Duodenal mucosa (tissue), 2 donors: Measurements from ENCODE around the gene SYTL5.

Experiments
- H3K27ac ChIP-seq: one replicate; pipeline ENCODE4 v1.7.0; 2013; ENCODE audit warnings: low read depth, low read length
- H3K27me3 ChIP-seq, 2 donors: one replicate each; pipeline ENCODE4 v1.7.0; 2013; ENCODE audit warnings: low read length in 2 of 2, control low read depth in 1 of 2; ENCODE audit not compliant: insufficient read depth in 2 of 2, control insufficient read depth in 1 of 2
- H3K36me3 ChIP-seq, 2 donors: one replicate each; pipeline ENCODE4 v1.7.0; 2013; ENCODE audit warnings: low read length in 2 of 2, control low read depth in 1 of 2; ENCODE audit not compliant: insufficient read depth in 2 of 2, control insufficient read depth in 1 of 2
- H3K4me1 ChIP-seq, 2 donors: one replicate each; pipeline ENCODE4 v1.7.0; 2013; ENCODE audit warnings: low read length in 2 of 2, control low read depth in 1 of 2; ENCODE audit not compliant: insufficient read depth in 2 of 2, control insufficient read depth in 1 of 2
- H3K4me3 ChIP-seq, 2 donors: one replicate each; pipeline ENCODE4 v1.7.0; 2013; ENCODE audit warnings: low read length in 2 of 2, low read depth in 1 of 2
- H3K9ac ChIP-seq, 2 donors: one replicate each; pipeline ENCODE4 v1.7.0; 2013; ENCODE audit warnings: low read length in 2 of 2, low read depth in 1 of 2
- H3K9me3 ChIP-seq, 2 donors: one replicate each; pipeline ENCODE4 v1.7.0; 2013; ENCODE audit warnings: low read length in 2 of 2, control low read depth in 1 of 2; ENCODE audit not compliant: control insufficient read depth in 1 of 2

Gene SYTL5

DNA sequence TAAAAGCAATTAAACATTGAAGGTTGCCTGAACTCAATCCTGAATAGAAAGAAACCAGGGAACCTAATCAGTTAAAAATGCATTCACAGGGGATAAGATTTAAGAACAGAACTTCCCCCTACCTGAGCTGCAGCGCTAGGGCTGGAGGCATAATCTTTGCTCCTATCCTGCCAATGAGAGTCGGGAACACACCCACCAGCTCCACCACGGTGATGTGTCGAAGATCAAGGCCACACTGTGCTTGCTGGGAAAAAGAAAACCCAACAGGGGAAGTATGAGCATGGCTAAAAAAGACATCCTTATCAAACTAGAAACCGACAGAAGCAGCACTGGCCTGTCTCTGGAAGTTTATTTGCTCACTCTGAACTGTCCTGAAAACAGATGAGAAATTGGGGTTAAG, 148.0 kb downstream of the SYTL5 start:
- H3K9ac ChIP-seq: no peak overlapping the region
- no peaks in the 10 kb centered on the region for H3K27me3 ChIP-seq
- H3K36me3 ChIP-seq: no peaks in the 10 kb centered on the region
- H3K27ac ChIP-seq: no peak overlapping the region
- no peaks in the 10 kb centered on the region for H3K9me3 ChIP-seq
- H3K4me1 ChIP-seq: no peaks in the 10 kb centered on the region
- H3K4me3 ChIP-seq: no peak overlapping the region

DNA sequence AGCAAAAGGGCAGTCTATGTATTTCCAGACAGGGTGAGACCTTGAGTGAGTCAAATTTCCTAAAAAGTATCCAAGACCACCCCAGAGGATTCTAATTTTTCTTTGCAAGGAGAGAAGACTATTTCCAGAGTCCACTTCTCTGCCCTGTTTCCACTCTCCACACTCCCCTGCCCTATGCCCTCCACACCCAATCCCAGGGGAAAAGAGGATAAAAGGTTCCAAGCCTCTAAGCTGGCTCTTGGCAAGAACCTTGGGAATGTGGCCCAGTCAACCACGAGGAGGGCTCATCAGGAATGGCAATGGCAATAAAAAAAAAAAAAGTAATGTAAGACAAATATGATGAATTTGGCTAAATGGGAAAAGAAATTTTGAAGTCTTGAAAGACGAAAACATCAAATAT, 148.5 kb downstream of the SYTL5 start:
- H3K27ac ChIP-seq: no peak overlapping the region
- H3K36me3 ChIP-seq: no peaks in the 10 kb centered on the region
- H3K9me3 ChIP-seq: no peaks in the 10 kb centered on the region
- H3K4me1 ChIP-seq: no peaks in the 10 kb centered on the region
- H3K9ac ChIP-seq: no peak overlapping the region
- no peak overlapping the region for H3K4me3 ChIP-seq
- H3K27me3 ChIP-seq: no peaks in the 10 kb centered on the region

- Histone ChIP-seq H3K4me3 (no peak overlapping the region), H3K4me1 (no peaks in the 10 kb centered on the region), H3K27ac (no peak overlapping the region), H3K9ac (no peak overlapping the region), H3K36me3 (no peaks in the 10 kb centered on the region), H3K27me3 (no peaks in the 10 kb centered on the region), H3K9me3 (no peaks in the 10 kb centered on the region)
These were observed 150.5 kb downstream of the SYTL5 start for GRCh38 chrX:38156838-38157237.

DNA sequence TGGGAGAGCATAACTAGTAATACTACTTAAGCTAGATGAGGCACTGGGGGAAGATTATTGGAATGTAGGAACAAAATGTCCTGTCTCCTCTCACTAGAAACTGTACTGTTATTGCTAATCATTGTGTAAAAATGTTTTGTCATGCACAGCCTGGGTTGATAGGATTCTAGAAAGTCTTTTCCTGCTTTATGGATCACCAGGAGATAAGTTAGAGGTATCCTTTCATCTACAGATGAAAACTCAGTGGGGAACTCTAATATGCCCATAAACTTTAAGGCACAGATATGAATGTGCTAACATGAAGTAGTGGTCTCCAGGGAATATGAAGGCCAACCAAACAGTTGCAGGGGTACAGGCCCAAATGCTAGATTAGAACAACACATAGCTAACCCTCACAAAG, 156.8 kb downstream of the SYTL5 start:
- Histone ChIP-seq H3K27me3 (no peaks in the 10 kb centered on the region), H3K27ac (no peak overlapping the region), H3K9me3 (no peaks in the 10 kb centered on the region), H3K36me3 (no peaks in the 10 kb centered on the region), H3K4me1 (no peaks in the 10 kb centered on the region), H3K9ac (no peak overlapping the region), H3K4me3 (no peak overlapping the region)

DNA sequence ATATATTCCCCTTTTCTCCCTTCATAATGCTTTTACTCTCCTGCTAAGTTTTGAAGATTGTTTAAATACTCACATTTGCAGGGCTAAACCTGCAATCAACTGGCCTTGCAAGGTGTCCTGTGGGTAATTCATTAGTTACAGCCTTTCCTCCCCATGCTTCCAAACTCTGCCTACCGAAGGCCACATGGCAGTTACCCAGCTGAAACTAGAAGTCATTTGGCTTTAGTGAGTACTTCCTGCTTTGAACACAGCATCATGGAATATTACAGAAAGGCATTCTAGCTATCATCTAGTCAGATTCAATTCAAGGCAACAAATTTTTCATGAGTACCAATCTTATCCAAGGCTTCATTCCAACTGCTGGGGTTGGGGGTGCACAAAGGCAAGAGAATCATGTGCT, 158.7 kb downstream of the SYTL5 start:
- Histone ChIP-seq H3K27ac (no peak overlapping the region), H3K4me3 (no peak overlapping the region), H3K36me3 (no peaks in the 10 kb centered on the region), H3K27me3 (no peaks in the 10 kb centered on the region), H3K9ac (no peak overlapping the region), H3K4me1 (no peaks in the 10 kb centered on the region), H3K9me3 (no peaks in the 10 kb centered on the region)

- H3K4me1 ChIP-seq: no peaks in the 10 kb centered on the region
- H3K9me3 ChIP-seq: no peaks in the 10 kb centered on the region
- H3K4me3 ChIP-seq: no peak overlapping the region
These were observed 160.2 kb downstream of the SYTL5 start for GRCh38 chrX:38166478-38167083.

GRCh38 chrX:38170556-38170955, 164.2 kb downstream of the SYTL5 start:
- Histone ChIP-seq H3K36me3 (no peaks in the 10 kb centered on the region), H3K9me3 (no peaks in the 10 kb centered on the region), H3K4me3 (no peak overlapping the region), H3K27ac (no peak overlapping the region), H3K9ac (no peak overlapping the region), H3K27me3 (no peaks in the 10 kb centered on the region), H3K4me1 (no peaks in the 10 kb centered on the region)

More at GRCh38 chrX:38166478-38167083, 160.2 kb downstream of the SYTL5 start:
- Histone ChIP-seq H3K9ac (no peak overlapping the region), H3K36me3 (no peaks in the 10 kb centered on the region), H3K27ac (no peak overlapping the region), H3K27me3 (no peaks in the 10 kb centered on the region)

- Histone ChIP-seq H3K4me1 (no peaks in the 10 kb centered on the region), H3K9ac (no peak overlapping the region), H3K36me3 (no peaks in the 10 kb centered on the region), H3K9me3 (no peaks in the 10 kb centered on the region), H3K27ac (no peak overlapping the region), H3K4me3 (no peak overlapping the region), H3K27me3 (no peaks in the 10 kb centered on the region)
These were observed 166.2 kb downstream of the SYTL5 start for GRCh38 chrX:38172596-38172995.

- Histone ChIP-seq H3K4me1 (no peaks in the 10 kb centered on the region), H3K9me3 (no peaks in the 10 kb centered on the region), H3K9ac (no peak overlapping the region), H3K4me3 (no peak overlapping the region), H3K36me3 (no peaks in the 10 kb centered on the region), H3K27ac (no peak overlapping the region), H3K27me3 (no peaks in the 10 kb centered on the region)
These were observed 168.8 kb downstream of the SYTL5 start for GRCh38 chrX:38175139-38175538.

GRCh38 chrX:38178396-38178795, 172.0 kb downstream of the SYTL5 start:
- Histone ChIP-seq H3K4me3 (no peak overlapping the region), H3K4me1 (no peaks in the 10 kb centered on the region), H3K27me3 (no peaks in the 10 kb centered on the region), H3K9me3 (no peaks in the 10 kb centered on the region), H3K9ac (no peak overlapping the region), H3K36me3 (no peaks in the 10 kb centered on the region), H3K27ac (no peak overlapping the region)
